HG03039 (cell line): ENCODE results near the gene IRX6.

Experiments
- ATAC-seq: cut with Tn5 transposase; IDR thresholded peaks from one replicate; pipeline ENCODE4 v1.9.1; 2021; ENCODE audit warnings: mild to moderate bottlenecking, moderate library complexity; ENCODE audit not compliant: unreplicated experiment

The IRX6 gene

GRCh38 chr16:55322327-55322726 is 1.7 kb upstream of the IRX6 start:
- ATAC-seq = no peak

DNA sequence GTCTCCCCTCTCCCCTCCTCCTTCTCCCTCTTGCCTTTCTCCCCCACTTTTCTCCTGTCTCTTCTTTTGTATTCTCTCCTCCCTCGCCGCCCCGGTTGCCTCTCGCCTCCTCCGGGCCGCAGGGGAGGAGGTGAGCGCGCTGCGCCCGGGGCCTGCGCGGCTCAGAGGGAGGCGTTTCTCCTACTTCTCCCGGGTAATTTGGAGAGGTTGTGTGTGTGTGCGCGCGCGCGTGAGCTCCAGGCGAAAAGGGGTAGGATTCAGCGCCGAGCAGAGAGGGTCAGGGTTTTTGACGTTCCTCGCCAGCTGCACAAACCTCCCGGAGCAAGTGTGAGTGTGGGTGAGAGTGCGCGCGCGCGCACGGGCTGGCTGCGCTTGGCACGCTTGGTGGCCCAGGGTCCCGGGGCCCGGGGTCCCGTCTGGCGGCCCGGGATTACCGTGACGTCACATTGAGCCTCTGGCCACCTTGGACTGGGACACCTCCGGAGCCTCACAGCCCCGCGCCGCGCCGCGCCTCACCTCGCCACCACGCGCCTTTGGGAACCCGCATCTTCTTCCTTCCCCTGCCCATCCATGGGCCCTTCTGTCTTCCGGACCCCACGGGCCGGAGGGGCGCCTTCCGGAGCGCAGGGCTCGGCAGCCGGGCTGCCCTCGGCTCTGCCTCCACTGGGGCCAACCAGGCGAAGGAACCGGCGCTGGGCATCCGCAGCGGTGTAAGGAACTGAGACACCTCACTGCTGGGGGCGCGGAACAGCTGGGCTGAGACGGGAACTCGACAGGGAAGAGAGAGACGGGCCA is 479 bp downstream of the IRX6 start:
- ATAC-seq = no peak

DNA sequence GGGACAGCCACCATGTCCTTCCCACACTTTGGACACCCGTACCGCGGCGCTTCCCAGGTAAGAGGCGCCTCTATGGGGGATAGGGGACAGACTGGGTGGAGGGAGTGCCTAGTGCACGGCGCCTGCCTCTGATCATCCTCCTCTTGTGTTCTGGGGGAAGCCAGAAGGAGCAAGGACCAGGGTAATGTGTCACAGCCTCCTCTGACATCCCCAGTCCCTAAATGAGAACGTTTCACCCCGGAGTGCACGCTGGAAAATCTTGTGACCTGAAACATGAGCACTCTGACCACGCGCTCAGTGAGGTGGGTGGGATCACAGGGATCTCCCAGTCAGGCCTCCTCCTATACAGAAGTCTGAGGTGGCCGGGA is 1.1 kb downstream of the IRX6 start:
- no peak for ATAC-seq

GRCh38 chr16:55325458-55326109 is 1.6 kb downstream of the IRX6 start:
- no peak for ATAC-seq

DNA sequence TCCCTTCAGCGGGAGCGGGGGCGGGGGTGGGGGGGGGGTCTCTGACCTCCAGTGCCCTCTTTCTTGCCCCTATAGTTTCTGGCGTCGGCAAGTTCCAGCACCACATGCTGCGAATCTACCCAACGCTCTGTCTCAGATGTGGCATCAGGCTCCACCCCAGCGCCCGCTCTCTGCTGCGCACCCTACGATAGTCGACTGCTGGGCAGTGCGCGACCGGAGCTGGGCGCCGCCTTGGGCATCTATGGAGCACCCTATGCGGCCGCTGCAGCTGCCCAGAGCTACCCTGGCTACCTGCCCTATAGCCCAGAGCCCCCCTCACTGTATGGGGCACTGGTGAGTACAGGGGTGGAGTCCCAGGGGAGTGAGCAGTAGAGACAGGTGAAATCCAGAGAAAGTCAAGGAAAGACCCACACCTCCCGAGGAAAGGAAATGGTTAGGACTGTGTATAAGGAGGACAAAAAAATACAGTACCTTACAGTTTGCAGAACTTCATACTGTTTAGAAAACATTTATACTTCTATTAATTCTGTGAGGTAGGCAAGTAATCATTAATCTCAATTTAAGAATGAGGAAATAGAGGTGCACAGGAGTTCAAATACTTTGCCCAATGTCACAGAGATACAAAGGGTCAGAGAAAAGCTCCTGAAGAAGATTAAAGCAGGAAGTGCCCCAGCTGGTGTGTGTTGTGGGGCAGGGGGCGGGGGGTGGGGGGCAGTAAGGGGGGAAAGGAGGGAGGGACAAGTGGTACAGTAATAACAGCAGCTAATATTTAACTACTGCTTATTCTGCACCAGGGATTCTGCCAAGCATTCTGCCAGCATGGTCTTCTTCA is 2.5 kb downstream of the IRX6 start:
- ATAC-seq = no peak

DNA sequence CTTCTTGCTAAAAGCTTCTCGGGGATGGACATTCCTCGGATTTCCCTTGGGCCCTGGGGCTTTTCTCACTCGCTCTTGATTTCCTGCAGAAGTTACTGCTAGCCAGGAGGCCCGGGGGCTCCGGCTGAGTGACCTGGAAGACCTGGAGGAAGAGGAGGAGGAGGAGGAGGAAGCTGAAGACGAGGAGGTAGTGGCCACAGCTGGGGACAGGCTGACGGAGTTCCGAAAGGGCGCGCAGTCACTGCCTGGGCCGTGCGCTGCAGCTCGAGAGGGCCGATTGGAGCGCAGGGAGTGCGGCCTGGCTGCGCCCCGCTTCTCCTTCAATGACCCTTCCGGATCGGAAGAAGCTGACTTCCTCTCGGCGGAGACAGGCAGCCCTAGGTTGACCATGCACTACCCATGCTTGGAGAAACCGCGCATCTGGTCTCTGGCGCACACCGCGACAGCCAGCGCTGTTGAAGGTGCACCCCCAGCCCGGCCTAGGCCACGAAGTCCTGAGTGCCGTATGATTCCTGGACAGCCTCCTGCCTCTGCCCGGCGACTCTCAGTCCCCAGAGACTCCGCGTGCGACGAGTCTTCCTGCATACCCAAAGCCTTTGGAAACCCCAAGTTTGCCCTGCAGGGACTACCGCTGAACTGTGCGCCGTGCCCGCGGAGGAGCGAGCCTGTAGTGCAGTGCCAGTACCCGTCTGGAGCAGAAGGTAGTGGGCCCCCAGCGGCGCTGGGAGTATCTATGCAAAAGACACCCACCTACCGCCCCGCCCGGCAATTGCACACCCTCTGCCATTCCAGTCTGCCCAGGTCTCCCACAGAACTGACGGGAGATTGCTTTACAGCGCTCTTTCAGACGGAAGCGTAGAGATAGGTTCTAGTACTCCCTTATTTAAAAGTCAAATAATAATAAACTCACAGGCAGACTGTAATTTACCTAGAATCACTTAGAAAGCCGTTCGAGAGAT is 4.9 kb downstream of the IRX6 start:
- ATAC-seq = no peak

DNA sequence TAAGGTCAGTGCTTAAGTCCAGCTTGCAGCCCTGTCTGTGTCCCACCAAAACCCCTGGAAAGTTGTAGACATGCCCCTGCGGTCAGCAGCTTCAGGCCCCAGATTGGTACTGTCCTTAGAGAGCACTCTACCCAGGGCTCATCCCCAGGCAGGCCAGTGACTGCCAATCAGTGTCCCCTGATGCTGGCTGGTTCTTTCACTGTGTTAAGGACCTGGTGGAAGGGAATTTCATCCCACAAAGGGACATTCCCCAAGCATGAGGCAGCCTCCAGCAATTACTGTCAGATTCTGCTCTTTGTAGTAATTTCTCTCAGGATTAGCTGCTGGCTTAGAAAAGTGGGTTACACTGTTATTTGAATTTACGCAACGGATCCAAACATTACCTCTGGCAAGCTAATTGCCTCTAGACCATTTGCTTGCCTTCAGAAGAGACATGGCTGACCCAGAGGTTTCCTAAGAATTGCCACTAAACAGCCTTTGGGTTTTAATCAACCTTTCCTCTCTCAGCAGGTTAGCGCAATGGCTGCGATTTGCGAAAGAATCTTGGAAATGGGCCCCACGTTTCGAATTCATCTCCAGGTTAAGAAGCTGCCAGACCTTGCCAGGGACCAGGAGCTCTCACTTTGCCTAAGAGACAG is 5.9 kb downstream of the IRX6 start:
- ATAC-seq = no peak

DNA sequence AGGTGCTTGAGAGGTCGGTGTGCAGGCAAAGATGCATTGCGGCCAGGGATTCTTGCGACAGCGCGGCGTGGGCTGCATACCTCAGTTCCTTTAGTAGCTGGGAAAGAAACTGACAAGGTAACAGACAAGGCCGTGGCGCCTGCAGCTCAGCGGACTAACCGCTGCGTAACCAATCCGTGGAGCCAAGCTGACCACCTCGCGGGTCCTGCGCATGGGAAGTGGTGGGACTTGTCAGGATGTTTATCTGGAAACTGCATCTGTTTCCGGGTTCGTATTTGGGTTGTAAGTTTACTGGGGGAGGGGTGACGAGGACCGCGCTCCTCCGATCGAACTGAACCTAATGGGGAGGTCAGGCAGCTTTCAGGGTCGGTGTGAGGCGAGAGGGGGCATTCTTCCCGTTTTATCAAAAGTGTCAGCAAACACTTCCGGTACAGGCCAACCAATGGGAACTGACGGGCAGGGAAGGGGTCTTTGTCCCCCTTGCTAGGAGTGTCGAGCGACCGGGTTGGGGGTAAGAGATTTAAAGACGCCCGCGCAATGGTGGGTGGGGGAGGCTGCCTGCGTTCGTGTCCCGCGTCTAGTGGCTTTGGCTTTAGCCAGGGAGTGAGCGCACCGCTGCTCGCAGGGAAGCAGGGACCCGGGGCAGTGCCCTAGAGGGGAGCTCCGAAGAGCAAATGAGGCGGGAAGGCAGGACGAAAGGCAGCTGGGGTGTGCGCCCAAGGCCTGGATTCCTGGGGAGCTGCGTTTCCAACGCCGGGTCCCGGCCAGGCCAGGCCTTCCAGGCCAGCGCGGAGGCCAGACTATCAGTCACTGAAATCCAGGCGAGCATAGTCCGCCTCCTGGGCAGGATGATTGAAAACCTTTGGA is 7.0 kb downstream of the IRX6 start:
- ATAC-seq = no peak

- no peak for ATAC-seq
Observed at GRCh38 chr16:55331648-55332185, 7.7 kb downstream of the IRX6 start.

DNA sequence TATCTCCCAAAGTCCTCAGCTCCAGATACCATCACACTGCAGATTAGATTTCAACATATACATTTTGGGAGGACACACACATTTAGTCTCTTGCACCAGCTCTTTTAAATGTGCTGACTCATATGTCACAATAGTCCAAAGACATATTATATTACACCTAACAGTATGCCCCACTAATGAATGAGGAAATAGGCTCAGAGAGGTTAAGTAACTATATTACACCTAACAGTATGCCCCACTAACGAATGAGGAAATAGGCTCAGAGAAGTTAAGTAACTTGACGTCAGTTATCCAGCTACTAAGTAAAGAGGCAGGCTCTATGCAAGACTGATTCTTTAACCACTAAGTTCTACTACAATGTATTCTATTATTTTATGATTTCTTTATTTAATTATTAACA is 9.7 kb downstream of the IRX6 start:
- no peak for ATAC-seq

DNA sequence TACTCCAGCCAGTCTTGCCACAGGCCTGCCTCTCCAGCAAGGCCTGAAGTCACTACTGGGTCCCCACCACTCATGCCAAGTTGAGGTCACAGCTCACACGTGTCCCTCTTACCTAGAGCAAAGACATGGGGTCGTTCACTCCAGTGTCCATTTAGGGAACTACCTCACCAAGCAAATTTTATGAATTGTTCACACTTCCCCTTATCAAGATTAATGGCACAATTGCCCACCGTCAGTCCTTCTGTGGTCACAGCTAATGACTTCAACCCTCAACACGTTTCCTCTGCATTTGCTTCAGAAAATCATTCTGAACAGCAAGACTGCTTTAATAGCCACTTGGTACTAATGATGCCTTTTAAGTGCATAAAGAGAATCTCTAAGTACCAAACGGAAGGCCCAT is 14.6 kb downstream of the IRX6 start:
- no peak for ATAC-seq

DNA sequence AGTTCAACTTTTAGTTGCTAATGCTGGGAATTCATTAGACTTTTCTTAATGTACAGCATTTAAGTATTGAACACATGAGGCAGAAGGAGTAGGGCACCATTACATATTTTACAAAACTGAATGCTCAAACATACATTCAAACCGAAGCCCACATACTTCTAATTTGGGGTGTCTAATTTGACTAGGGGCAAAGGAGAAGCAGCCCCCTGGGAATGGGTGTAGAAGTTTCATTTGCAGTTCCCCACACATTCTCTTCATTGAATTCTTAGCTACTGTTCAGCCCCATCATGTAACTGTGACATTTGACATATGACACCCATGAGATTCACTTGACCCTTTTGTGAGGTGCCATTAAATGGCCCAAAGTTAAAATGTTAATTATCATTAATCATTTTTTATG is 16.4 kb downstream of the IRX6 start:
- ATAC-seq = no peak

GRCh38 chr16:55341681-55342080 is 17.7 kb downstream of the IRX6 start:
- ATAC-seq = no peak

- ATAC-seq = no peak
Observed at GRCh38 chr16:55346475-55346874, 22.5 kb downstream of the IRX6 start.

- no peak for ATAC-seq
Observed at GRCh38 chr16:55349867-55350266, 25.9 kb downstream of the IRX6 start.

DNA sequence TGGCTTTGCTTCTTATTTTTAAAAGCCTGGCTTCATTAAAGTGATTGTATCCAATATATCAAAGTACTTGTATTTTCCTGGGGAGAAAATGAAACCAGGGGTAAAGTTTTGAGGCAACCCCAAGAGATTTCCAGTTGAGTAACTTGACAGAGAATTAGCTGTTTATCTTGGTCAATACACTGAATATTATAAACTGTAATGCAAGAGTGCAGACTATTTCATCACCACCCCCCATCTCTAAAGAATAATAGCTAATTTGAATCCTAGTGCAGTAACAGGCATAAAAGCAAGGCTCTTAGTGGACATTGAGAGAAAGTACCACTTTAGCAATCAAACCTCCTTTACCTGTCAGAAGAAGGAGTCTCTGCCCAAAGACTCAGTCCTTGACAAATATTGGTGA is 27.0 kb downstream of the IRX6 start:
- no peak for ATAC-seq

DNA sequence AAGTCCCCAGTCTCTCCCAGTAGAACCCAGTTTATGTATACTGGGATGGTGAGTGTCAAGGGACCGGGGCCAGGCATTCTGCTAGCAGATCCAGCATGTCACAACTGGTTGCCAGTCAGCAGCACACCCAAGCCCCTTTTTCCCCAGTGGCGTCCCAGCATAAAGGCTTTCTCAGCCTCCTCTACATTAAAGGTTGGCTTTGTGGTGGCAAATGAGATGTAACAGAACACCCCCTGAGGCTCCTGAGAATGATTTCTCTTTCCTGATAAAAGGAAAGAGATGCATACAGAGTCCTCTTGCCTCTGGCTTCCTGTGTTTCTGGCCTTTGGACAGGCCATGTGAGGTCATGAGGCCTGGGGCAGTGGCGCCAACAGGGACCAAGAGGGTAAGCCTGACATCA is 27.9 kb downstream of the IRX6 start:
- no peak for ATAC-seq

DNA sequence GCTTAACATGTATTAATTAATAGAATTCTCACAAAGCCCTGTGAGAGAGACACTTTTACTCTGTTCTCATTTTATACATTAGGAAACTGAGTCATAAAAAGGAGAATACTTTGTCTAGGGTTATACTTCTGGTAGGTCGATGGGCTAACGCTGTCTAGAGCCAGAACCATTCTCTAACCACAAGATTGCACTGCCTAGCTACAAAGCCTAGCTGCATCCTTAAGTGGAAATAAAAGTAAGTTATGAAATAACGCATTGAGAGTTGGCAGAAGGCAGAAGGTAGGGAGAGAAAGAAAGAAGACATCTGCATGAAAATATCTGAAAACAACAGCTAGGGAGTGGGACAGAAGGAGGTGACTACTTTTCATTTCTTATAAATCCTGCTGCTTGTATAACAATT is 33.2 kb downstream of the IRX6 start:
- no peak for ATAC-seq

- ATAC-seq = no peak
Observed at GRCh38 chr16:55359946-55360345, 35.9 kb downstream of the IRX6 start.
